GM18508 (cell line): ENCODE measurements around the gene FLRT2.

Experiments
- ATAC-seq: cut with Tn5 transposase; IDR thresholded peaks from one replicate; pipeline ENCODE4 v1.9.1; 2021; ENCODE audit warnings: moderate number of reproducible peaks; ENCODE audit not compliant: insufficient read depth, unreplicated experiment

Gene FLRT2, protein sequence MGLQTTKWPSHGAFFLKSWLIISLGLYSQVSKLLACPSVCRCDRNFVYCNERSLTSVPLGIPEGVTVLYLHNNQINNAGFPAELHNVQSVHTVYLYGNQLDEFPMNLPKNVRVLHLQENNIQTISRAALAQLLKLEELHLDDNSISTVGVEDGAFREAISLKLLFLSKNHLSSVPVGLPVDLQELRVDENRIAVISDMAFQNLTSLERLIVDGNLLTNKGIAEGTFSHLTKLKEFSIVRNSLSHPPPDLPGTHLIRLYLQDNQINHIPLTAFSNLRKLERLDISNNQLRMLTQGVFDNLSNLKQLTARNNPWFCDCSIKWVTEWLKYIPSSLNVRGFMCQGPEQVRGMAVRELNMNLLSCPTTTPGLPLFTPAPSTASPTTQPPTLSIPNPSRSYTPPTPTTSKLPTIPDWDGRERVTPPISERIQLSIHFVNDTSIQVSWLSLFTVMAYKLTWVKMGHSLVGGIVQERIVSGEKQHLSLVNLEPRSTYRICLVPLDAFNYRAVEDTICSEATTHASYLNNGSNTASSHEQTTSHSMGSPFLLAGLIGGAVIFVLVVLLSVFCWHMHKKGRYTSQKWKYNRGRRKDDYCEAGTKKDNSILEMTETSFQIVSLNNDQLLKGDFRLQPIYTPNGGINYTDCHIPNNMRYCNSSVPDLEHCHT

DNA sequence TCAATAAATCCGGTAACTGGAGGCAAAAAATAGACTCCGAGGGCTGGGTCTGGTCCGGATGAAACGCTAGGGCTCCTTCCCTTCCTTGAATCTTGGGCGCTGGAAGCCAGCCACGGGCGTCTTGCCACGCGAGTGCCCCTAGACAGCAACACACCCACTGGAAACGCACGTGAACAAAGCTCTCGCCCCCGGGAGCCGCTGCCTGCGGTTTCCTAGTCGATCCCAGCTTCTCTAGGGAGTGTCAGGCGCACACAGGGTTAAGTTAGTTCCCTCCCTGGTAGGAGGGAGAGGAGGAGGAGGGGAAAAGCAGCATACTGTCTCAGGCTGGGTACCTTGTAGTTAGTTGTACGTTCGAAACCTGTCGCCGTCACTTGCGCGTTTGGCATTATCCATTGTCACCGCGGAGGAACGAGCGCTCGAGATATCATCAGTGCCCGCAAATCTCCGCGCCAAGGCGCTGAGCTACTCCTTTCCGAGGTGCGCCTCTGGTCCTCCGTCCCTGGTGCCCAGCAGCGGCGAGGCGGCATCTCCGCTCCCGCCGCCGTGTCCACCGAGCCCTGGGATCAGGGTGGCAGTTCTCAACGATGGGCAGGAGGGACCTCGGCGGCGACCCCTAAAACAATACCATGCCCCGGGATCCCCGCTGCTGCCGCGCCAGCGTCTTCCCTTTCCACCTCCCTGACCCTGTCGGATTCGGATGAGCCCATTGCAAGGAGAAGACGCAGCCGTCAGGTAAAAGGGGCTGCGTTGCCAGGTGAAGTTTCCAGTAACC is at the start of gene FLRT2:
Gene FLRT2 (plus strand): TSS at position 342 of the 772 bp plus-strand sequence. CDS start 91,371 bp downstream, outside the sequence.
- ATAC-seq = no peak

DNA sequence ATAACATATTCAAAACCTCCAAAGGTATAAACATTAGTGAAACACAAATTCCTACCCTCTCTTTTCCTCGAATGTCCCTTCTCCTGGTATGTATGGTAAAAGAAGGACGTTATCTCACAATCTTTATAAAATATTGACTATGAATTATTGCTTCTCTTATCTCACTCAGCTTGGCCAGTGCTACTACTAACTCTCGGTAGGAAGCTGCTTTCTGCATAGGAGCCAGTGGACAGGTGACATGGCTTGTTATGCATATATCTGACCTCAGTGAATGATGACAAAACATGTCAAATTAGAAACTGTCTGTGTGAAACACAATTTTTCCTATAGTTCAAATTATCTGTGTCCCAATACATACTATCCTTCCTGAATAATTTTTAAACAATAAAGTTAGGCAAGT is 48.5 kb upstream of the FLRT2 start:
- ATAC-seq = no peak

DNA sequence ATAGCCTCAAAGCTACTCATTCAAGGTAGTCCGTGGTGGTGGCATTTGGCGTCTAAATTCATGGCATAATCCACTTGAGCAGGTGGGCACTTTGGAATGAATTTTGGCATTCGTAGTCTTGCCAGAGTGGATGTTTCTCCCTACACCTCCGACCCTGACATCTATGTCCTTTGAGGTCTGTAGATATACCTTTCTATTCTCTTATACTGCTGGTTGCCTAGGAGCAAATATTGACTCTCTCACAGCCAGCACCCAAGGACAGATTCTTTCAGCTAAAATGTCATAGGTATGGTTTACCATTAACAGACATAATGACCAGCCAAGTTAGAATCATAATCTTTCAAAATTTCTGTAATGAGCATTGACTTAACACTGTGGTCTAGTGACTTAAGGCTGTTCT is 47.4 kb upstream of the FLRT2 start:
- ATAC-seq = no peak

DNA sequence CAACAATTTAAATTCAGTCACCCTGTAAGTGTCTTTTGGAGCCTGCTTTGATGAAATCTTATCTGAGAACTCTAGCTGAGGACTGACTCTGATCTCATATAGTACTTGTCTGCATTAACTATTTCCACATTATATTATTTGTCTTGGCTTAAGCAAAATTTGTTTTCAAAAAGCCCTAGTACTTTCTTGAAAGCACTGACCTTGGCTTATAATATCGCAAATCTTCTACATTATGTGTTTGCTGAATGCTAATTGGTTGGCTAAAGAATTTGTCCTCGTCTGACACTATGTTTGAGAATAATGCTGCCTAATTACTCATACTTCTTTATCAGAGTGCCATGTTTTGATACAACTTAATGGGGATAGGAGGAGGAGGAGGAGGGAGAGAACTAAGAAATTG is 46.9 kb upstream of the FLRT2 start:
- no peak for ATAC-seq

DNA sequence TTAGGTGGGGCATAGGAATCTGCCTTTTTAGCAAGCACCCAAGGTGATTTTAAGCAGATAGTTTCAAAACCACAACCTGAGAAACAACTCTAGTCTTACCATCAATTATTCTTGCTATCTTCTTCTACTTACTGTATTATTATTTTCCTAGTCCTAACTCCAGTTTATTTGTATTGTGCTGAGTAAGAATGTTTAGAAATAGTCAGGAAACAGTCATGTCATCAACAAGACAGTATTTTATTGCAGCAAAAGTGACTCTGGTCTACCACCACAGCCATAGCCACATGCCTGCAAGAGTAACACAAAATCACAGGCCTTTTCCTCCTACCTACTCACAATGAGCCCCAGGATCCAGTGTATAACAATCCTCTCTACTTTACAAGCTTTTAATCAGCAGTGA is 46.3 kb upstream of the FLRT2 start:
- ATAC-seq = no peak

DNA sequence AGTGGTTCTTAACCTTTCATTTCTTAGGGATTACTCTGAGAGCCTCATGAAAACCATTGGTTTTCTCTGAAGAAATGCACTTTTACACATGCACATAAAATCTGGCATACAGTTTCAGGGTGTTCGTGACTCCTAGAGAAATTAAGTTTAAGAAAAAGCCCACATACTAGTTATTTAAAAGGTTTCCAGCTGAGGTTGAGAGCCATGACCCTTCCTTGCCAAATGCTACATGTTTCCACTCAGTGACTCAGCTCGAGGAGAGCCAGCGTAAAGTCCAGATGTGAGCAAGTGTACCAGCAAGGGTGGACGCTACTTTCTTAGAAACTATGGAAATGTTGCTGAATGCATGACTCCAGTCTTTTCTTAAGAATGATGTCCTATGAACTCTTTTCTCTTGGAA is 42.7 kb upstream of the FLRT2 start:
- no peak for ATAC-seq

DNA sequence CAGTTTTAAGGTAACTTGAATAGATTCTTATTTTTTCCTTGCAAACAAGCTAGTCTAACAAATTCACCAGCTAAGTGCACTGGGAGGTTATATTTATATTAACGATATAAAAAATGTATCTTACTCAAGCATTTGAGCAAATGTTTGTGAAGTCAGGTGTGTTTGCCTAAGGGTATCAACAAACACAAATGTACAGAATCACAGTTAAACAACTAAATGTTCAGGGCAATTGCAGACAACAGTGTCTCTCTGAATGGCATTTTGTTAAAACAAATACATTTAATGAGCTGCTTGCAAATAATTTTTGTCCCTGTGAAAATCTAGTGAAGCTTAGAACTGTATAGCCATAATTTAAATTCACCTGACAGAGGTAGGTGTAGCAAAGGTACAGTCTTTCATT is 28.2 kb upstream of the FLRT2 start:
- no peak for ATAC-seq

DNA sequence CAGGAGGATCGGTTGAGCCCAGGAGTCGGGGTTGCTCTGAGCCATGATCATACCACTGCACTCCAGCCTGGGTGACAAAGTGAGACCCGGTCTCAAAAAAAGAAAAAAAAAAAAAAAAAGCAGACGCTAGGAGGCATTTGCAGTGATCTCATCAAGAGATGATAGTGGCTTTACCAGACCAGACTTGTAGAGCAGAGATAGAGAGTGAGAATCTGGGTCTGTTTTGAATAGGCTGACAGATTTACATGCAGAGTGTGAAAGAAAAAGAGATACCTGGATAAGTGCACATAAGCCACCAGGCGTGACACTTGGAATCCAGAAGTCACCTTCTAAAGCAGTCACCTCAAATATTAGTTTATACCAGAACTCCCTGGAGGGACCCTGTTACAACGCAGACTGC is 21.1 kb upstream of the FLRT2 start:
- no peak for ATAC-seq

DNA sequence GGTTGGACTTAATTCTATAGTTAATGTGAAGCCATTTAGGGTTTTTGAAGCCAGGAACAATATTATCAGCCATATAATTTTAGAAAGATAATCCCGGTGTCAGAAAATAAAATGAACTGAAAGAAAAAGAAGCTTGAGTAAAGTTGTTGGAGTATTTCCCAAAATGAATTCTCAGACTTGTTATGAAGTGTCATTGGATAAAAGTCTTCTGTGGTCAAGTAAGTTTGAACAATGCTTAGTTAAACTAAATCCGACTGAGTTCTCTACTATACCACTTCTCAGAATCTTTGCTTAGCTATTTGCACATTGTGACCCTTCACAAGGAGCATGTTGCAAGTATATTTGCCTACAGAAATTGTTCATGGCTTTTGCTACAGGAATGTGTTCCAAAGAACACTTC is 17.5 kb upstream of the FLRT2 start:
- ATAC-seq = no peak

DNA sequence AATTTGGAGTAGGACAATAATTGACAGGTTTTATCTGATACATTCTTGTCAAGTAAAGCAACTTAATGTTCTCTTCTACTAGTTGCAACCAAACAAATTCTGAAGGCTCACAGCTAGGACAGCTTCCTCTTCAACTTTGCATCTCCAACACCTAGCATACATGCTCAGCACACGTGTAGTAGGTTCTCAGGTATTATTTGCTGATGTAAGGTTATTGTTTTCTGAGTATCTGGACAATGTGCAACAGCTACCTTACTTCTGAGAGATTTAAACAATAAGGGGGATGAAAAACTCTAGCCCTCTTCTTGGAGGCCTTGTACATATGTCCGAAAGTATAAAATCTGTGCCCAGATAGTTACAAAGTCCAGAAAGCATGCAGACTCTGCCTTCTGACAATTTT is 15.5 kb upstream of the FLRT2 start:
- ATAC-seq = no peak

DNA sequence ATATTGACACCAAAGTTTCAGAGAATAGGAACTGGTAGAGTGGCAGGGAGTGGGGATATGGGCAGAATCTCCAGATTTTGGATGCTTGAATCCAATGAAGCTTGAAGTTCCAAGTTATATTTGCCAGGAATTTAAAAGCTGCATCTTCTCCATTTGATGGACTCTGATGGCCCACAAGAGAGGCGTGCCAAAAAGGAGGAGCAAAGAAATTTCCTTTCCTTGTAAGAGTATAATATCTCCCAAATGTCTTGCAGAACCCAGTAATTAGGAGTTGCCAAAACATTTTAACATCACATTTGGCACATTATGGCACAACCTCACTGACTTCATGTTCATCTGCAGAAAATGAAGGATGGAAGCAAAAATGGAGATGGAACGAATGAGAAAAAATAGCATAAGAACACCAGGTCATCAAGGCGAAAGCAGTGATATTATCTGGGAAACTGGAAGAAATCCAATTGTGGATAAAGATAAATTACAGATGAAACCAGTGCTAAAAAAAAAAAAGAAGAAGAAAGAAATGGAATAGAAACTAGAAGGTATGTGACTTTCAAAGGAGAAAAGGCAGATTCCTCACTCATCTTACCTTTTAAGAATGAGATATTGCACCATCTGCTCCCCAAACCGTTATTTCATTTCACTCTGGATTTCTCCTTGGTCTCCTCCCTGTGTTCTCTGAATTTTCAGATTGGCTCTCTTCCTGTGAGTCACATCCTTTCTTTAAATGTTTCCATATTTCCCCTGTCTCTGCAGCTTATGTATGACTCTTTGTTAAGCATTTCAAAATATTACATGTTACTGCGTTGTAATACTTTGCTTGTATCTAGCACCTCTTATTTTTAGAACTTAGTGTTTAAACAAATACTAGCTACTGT is 13.5 kb upstream of the FLRT2 start:
- no peak for ATAC-seq

DNA sequence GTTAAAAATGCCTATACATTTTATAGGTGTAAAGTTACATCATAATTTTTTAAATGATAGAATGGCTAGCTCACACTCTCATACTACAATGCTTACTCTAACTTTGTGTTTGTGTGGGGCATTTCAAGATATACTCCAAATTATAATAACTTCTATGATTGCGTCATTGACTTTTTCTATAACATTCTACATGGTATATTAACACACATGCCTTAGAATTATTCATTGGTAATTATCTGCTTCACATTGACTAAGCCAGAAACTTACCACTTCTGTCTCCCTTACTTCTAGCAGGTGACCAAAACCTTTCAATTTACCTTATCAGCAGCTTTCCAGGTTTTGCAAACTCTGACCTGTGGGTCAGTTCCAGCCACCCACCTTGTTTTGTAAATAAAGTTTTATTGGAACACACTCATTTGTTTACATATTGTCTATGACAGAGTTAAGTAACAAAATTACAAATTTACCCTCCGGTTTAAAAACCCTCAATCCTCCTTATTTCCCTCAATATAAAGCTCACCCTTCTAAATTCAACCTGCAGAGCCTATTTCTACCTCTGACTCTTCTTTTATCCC is 12.7 kb upstream of the FLRT2 start:
- no peak for ATAC-seq

DNA sequence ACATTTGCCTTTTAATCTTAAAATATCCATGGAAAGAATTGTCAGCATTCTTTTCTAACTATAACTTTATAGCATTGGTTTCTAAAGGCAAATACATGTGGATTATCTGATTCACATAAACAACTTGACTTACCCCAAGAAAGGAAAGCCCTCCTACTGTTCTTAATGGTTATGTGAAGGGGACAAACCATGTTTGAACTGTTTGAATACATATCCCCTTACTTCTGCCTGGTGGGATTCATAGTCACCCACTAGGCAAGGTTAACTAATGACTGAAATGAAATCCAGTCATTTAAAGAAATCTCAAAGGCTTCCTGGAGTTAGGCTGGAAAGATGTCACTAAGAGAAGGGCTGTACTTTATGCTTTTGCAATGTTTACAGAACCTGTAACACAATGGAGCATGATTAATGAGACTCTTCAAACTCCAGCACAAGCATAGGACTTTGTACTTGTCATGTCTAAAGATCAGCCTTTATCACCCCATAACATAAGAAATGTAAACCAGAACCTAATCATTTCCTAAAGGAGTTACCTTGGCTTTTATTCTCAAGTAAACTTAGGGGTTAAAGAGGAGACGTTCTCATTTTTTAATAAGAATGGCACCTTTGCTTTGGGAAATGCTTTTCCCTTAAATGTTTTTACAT is 10.2 kb upstream of the FLRT2 start:
- no peak for ATAC-seq

DNA sequence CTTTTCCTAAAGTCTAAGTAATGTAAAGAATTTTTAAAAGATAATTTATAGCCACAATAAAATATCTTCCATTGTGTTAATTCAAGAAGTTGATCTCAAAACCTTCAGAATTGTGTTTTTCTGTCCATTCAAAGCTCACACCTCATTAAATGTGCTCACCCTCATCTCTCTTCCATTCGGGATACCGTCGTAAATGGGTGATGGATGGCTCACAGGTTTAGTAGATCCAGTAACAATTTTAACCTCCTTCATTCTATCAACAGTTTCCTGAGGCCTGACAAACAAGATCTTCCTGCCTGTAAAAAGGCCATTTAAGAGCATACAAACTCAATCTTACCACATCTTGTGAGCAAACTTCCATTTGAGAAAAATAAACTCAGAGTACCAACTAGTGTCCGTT is 9.4 kb upstream of the FLRT2 start:
- no peak for ATAC-seq

DNA sequence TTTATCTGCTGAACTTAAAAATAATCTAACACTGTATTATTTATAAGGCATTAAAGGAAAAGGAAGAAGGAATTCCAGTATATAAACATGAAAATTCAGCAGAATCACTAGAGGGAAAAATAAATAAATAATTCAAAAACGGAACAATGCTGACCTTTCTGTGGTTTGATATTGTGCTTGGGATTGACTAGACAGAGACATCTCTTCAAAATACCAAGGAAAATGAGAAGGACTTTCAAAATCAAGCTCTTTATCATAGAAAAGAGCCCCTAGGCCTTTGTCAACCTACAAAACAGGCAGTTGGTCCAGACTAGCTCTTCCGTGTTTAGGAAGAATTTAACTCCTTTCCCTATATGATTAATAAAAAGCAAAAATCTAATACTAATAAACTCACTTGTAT is 6.3 kb upstream of the FLRT2 start:
- ATAC-seq = no peak

DNA sequence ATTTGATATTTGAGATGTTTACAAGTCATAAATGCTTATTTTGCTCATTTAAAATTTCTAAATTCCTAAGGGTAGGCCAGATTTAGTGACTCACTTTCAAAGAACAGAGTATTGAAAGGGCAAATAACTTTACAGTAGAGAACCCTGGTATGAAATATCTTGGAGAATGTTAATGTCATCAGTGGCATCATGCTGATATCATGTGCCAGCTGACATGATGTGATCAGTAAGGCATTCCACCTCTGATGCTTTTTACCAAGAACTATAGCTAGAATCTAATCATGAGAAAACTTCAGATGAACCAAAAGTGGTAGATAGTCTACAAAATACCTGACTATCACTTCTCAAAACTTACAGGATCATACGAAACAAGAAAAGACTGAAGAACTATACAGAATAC is 2.9 kb upstream of the FLRT2 start:
- no peak for ATAC-seq

DNA sequence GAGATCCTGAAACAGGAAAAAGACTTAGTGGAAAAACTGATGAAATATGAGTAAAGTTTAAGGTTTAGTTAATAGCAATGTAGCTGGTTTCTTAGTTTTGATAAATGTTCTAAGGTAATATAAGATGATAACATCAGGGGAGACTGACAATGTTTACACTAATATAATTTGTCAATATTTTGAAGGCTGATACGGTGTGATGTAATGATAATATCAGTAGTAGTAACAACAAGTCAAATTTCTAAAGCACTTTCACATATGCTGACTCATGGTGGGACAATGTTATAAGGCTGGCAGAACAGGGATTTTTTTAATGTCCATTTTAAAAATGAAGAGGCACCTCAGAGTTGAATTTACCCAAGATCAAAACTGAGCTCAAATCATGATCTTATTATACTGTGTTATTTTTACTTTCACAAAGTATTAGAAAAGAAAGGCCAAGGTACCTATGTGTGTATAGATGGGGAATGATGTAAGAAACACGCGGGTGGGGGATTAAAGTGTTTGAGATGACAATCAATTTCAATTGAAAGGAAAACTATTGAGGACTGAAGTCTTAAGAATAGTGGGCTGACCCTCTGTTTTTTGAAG is 2.4 kb upstream of the FLRT2 start:
- ATAC-seq = no peak

DNA sequence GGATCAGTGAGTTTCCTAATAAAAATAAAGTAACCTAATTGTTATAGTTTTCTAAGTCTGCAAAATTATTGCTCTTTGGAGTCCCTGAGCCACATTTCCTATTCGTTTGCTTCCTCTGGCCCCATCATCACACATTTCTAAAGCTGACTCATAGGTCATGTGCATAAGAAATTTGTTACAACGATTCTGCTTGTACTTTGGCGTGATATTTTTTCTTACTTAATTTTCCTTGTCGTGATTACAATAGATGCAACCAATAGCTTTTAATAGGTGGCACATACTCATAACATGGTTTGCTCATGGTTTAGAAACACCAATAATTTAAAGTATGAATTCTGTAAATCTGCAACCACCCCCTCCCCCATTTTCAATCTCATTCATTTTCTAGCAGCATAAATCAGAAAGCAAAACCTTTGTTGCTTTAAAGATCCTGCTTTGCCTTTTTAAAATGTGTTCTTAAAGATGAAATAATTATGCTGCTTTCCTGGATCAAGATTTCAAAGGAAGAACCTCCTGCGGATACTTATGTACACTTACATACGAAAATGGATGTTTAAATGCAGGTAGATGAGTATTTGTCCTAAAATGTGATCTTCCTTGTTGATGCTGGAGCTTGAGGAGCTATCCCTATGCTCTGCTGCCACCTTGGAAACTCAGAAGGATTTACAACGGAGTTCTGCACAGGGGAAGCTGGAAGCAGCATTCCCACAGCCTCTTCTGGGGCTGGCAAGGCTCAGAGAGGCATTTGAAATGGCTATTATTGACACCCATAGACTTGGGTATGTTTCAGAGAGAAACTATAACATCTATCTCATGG is 1.7 kb upstream of the FLRT2 start:
- no peak for ATAC-seq
